BE2C (cell line): Measurements from ENCODE around the gene POLD1. TPM values are rescaled to one million over a fixed set of nuclear protein-coding genes. Genes with fewer than 3 reads are reported as not detected.
"Not testable (repeated sequence)": the region's sequence is repeated elsewhere in the genome, so short reads cannot be mapped to it uniquely, and the experiment has no call there.

Experiments
- DNase-seq: peaks from one replicate; pipeline ENCODE4 v3.0.0-alpha.2; 2020
- H3K27me3 ChIP-seq: fragments of 250-450 bp; sonication (Bioruptor Pico); 2 replicates; pipeline ENCODE4 v1.5.1; 2020; ENCODE audit warnings: mild to moderate bottlenecking
- H3K36me3 ChIP-seq: fragments of 250-450 bp; sonication (Bioruptor Pico); 2 replicates; pipeline ENCODE4 v1.5.1; 2020; ENCODE audit warnings: mild to moderate bottlenecking
- H3K4me1 ChIP-seq: fragments of 250-450 bp; sonication (Bioruptor Pico); 2 replicates; pipeline ENCODE4 v1.5.1; 2020
- H3K4me3 ChIP-seq: 2 replicates; pipeline ENCODE4 v1.5.1; 2011; ENCODE audit warnings: low read depth, low read length
- H3K9me3 ChIP-seq: fragments of 250-450 bp; sonication (Bioruptor Pico); 2 replicates; pipeline ENCODE4 v1.5.1; 2020
- polyA plus RNA-seq: library from polyadenylated mRNA; unstranded; fragments of >200 nt; gene quantifications from one replicate; pipeline ENCODE4 v1.2.1, GENCODE V29; 2012; ENCODE audit warnings: low read depth, missing spikeins; ENCODE audit not compliant: insufficient read length, insufficient read depth
- TF ChIP-seq, protein P1 (sequence below): IDR thresholded peaks from 2 replicates; pipeline ENCODE4 v1.5.1; 2012; ENCODE audit warnings: mild to moderate bottlenecking, low read depth, low read length

POLD1 gene
- polyA plus RNA-seq: 20.8 TPM

DNA sequence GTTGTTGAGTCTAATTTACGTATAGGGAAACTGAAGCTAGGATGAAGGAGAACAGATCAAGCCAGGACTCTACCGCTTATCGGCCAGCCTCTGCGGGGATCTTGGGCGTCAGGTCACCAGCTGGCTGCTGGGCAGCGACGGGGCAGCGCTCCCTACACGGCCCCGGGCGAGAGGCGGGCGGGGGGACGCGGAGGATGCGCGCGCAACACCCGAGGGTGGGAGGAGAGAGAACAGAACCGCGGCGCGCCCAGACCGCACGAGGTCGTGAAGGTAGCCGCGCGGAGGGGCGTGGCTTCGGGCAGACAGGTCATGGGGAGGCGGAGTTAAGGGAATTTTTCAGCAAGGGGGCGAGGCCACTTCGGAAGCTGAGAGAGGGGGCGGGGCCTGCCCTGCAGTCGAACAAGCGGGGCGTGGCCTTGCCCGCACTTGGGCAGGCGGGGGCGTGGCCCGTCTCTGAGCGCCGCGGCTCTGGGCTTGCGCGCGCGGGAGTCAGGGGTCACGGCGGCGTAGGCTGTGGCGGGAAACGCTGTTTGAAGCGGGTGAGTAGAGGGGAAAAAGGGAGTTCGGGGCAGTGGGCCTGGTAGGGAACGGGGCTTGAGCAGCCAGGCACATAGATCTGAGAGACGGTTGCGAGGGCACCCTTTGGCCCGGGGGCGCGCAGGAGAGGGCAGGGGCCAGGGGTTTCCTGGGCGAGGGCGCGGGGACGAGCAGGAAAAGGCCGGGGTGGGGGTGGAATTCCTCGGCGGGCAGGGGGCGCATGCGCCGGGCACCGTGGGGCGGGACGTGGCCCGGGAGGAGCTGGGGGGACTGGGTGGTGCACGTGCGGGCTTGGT is at the start of gene POLD1:
TSS of gene POLD1 (plus strand) at position 496 of the 833 bp plus-strand sequence. CDS start 14,505 bp downstream, outside the sequence.
- TF ChIP-seq, protein P1, sequence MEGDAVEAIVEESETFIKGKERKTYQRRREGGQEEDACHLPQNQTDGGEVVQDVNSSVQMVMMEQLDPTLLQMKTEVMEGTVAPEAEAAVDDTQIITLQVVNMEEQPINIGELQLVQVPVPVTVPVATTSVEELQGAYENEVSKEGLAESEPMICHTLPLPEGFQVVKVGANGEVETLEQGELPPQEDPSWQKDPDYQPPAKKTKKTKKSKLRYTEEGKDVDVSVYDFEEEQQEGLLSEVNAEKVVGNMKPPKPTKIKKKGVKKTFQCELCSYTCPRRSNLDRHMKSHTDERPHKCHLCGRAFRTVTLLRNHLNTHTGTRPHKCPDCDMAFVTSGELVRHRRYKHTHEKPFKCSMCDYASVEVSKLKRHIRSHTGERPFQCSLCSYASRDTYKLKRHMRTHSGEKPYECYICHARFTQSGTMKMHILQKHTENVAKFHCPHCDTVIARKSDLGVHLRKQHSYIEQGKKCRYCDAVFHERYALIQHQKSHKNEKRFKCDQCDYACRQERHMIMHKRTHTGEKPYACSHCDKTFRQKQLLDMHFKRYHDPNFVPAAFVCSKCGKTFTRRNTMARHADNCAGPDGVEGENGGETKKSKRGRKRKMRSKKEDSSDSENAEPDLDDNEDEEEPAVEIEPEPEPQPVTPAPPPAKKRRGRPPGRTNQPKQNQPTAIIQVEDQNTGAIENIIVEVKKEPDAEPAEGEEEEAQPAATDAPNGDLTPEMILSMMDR: no peak
- Histone ChIP-seq H3K36me3 (peaks cover 36% of the 10 kb centered on the region), H3K4me1 (no peaks in the 10 kb centered on the region), H3K4me3 (peak within 1 kb of the TSS; percentile 92), H3K9me3 (no peaks in the 10 kb centered on the region), H3K27me3 (no peaks in the 10 kb centered on the region)
- DNase-seq: peak; percentile 99

DNA sequence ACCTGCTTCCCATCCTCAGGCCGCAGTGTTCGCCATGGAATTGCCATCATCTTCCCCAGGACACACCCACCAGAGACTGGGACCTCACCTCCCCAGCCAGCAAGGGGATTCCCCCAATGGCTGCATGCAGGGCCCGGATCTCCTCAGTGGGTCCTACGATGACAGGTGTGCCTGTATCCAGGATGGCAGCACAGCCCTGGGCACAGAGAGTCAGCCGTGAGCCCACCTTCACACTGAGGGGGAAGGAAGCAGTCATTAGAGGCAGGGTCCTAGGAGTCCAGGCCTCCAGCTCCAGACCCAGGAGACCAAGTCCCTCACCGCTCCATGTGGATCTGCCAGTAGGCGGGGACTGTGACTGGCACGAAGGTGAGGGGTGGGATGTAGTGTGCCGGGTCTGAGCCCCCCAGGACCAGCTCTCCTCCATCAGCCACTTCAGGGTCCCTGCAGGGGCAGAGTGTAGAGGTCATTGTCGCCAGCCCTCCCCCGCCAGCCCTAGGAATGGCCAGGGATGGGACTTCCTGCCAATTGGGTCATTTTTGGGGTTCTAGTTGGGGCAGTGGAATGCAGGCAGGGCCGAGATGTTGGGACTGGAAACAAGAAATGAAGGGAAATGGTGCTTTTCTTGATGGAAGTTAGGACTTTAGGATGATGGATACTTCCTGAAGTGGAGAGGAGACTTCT is 49.3 kb upstream of the POLD1 start:
- no peak for DNase-seq
- Histone ChIP-seq H3K4me1 (no peaks in the 10 kb centered on the region), H3K36me3 (no peaks in the 10 kb centered on the region), H3K9me3 (no peaks in the 10 kb centered on the region), H3K4me3 (no peak overlapping the region), H3K27me3 (no peaks in the 10 kb centered on the region)
- TF ChIP-seq, protein P1: no peak

DNA sequence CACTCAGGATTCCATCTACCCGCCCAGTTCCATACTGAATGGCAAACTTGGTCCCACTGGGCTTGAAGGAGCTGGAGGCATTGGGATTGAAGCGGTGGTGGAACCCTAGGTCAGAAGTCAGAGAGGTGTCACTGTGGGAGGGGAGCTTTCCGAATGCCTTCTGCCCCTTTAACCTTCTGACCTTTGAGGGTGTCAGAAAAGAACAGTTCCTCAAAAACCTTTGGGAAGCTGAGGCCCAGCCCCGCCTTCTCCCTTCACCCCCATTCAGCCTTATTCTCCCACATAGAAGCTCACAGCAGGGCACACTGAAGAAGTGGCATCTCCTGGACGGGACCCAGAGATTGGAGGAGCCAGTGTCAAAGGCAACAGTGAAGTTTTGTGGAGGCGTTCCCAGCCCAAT is 47.1 kb upstream of the POLD1 start:
- H3K4me3 ChIP-seq, H3K36me3 ChIP-seq, DNase-seq, H3K27me3 ChIP-seq, H3K9me3 ChIP-seq, H3K4me1 ChIP-seq: not testable (repeated sequence)

DNA sequence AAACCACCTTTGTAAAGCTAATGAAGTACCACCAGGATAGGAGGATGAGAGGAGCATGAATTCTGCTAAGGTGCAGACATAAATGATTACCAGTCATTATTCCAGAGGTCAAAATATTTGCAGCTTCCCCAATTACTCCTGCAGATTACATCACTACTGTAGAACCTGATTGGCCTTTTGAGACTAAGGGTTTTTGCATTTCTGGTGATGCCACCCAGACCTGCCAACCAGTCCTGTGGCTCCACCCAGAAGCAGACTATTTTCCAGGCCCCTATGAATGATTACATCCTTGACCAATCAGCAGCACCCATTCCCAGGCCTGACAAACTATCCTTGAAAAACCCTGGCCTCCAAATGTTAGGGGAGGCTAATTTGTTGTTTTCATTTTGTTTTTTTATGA is 43.8 kb upstream of the POLD1 start:
- TF ChIP-seq, protein P1: no peak
- no peak for DNase-seq

DNA sequence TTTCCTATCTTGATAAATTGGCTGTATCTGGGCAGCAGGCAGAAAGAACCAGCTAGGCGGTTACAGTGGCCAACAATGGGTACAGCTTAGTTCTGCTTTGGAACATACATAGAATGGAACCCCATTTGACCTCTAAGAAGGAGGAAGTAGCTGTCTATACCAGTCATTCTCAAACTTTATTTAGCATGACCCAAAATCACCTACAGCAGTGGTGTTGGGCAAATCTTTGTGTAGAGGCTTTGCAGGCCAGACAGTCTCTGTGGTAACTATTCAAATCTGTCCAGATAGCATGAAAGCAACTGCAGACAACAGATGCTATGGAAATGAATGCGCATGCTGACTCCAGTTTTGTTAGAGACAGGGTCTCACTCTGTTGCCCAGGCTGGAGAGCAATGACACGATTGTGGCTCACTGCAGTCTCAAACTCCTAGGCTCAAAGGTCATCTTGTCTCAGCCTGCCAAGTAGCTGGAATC is 43.0 kb upstream of the POLD1 start:
- no peaks in the 10 kb centered on the region for H3K9me3 ChIP-seq
- TF ChIP-seq, protein P1: no peak
- no peaks in the 10 kb centered on the region for H3K36me3 ChIP-seq
- no peaks in the 10 kb centered on the region for H3K27me3 ChIP-seq
- no peak for DNase-seq
- no peaks in the 10 kb centered on the region for H3K4me1 ChIP-seq
- H3K4me3 ChIP-seq: no peak overlapping the region

More for the DNA sequence above, 43.8 kb upstream of the POLD1 start:
- H3K9me3 ChIP-seq: no peaks in the 10 kb centered on the region
- no peak overlapping the region for H3K4me3 ChIP-seq
- H3K36me3 ChIP-seq: no peaks in the 10 kb centered on the region
- no peaks in the 10 kb centered on the region for H3K4me1 ChIP-seq
- H3K27me3 ChIP-seq: no peaks in the 10 kb centered on the region

DNA sequence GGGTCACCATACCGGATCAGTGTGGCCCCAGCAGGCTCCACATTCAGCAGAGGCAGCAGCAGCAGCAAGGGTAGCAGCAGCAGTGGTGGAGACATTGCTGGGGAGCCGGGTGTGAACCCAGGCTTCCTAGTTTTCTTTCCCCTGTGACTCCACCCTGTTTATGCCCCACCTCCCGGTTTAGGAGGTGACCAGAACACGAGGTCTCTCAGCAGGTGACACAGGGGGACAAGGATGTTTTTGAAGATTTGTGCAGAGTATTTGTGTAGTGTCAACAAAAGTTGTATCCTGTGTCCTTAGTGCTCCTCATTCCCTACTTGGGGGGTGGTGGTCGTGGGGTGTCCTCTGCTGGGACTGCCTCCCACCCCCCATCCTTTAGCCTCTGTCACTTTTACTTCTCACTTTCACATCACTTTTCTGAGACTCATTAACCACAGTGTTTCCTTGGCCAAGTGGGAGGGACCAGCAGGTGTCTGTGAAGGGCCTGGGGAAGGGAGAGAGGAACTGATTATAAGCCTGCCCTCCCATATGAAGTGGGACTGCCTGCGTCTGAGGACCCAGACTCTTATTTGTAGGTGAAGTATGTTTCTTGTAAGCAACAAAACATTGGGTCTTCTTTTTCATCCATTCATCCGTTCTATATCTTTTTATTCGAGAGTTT is 39.4 kb upstream of the POLD1 start:
- TF ChIP-seq, protein P1: no peak
- H3K4me1 ChIP-seq: no peaks in the 10 kb centered on the region
- no peaks in the 10 kb centered on the region for H3K9me3 ChIP-seq
- H3K36me3 ChIP-seq: no peaks in the 10 kb centered on the region
- no peak for DNase-seq
- H3K4me3 ChIP-seq: no peak overlapping the region
- no peaks in the 10 kb centered on the region for H3K27me3 ChIP-seq

DNA sequence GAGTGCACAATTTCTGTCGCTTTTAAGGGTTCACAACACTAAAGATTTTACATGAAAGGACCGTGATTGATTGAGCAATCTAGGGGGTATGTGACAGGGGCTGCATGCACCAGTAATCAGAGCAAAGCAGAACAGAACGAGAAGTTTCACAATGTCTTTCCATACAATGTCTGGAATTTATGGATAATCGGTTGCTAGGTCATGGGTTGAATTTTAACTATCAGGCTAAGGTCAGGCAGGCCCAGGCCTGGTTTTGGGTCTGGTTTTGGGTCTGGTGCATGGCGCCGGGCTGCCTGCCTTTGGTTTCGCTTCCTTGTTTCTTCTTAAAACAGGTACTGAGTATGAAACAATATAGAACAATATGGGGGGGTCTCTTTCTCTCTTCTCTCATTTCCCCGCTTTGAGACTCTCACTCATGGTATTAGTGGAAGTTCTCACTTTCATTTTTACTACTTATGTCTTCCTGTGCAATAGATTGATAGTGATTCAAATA is 37.0 kb upstream of the POLD1 start:
- not testable (repeated sequence) for H3K9me3 ChIP-seq, H3K4me1 ChIP-seq, H3K36me3 ChIP-seq, H3K4me3 ChIP-seq, DNase-seq, H3K27me3 ChIP-seq
